H1 (cell line): Measurements from ENCODE around the gene BRD2. TPM values are rescaled to one million over a fixed set of nuclear protein-coding genes. Genes with fewer than 3 reads are reported as not detected.

Source experiments
- EGR1 ChIP-seq: IDR thresholded peaks from 2 replicates; pipeline ENCODE4 v1.6.1; 2011; ENCODE audit warnings: low read depth, low read length, borderline replicate concordance
- FOSL1 ChIP-seq: IDR thresholded peaks from 2 replicates; pipeline ENCODE4 v1.6.1; 2011; ENCODE audit warnings: mild to moderate bottlenecking, low read depth, low read length, moderate library complexity; ENCODE audit not compliant: insufficient read depth
- JUN ChIP-seq: IDR thresholded peaks from 2 replicates; pipeline ENCODE4 v1.6.1; 2011; ENCODE audit warnings: low read depth, mild to moderate bottlenecking, improper control_type of control experiment, low read length
- RAD21 ChIP-seq, 2 experiments: IDR thresholded peaks in 1 of 2; conservative IDR thresholded peaks in 1 of 2; 2 replicates each; pipeline ENCODE4 v1.6.1; 2011; ENCODE audit warnings: low read depth in 2 of 2, low read length in 2 of 2, improper control_type of control experiment in 1 of 2, inconsistent platforms in 1 of 2, mild to moderate bottlenecking in 1 of 2, moderate library complexity in 1 of 2
- polyA plus RNA-seq, 7 experiments: library from polyadenylated mRNA; depleted of rRNA in 3 of 7; stranded (reverse) in 5 of 7; unstranded in 2 of 7; fragments of >200 nt in 5 of 7; fragments of 200-250 nt in 2 of 7; gene quantifications; 1 replicate in 5 of 7; 2 replicates in 1 of 7; 4 replicates in 1 of 7; pipeline versions ENCODE4 v1.2.1 to v1.2.3, GENCODE V29; 2011 to 2013; ENCODE audit warnings: missing spikeins in 2 of 7, mixed read lengths in 2 of 7
- total RNA-seq: library from RNA; stranded (reverse); fragmentation: NEBNext Ultra II Directional; extraction: Animal tissue kit (Norgen Biotek cat#: 25700); gene quantifications from 2 replicates; pipeline ENCODE4 v1.2.1, GENCODE V29; 2021
- TF ChIP-seq, protein P1 (sequence below): IDR thresholded peaks from 2 replicates; pipeline ENCODE4 v1.6.1; 2012; ENCODE audit warnings: inconsistent platforms
- TF ChIP-seq, protein P2 (sequence below): fragments of 300-600 bp; sonication (generic); IDR thresholded peaks from 2 replicates; pipeline ENCODE4 v1.7.1; 2012; ENCODE audit warnings: low read length, moderate library complexity, mild to moderate bottlenecking, inconsistent platforms; ENCODE audit not compliant: insufficient replicate concordance
- TF ChIP-seq, protein P3 (sequence below): IDR thresholded peaks from 2 replicates; pipeline ENCODE4 v1.6.1; 2011; ENCODE audit warnings: low read depth, mild to moderate bottlenecking, low read length; ENCODE audit not compliant: insufficient read depth

Gene BRD2
- total and polyA plus RNA-seq, 2 of the 8 experiments (the other 6 are each of a cell fraction or from before 2014, with no cell fraction given), result 132 to 185 TPM

DNA sequence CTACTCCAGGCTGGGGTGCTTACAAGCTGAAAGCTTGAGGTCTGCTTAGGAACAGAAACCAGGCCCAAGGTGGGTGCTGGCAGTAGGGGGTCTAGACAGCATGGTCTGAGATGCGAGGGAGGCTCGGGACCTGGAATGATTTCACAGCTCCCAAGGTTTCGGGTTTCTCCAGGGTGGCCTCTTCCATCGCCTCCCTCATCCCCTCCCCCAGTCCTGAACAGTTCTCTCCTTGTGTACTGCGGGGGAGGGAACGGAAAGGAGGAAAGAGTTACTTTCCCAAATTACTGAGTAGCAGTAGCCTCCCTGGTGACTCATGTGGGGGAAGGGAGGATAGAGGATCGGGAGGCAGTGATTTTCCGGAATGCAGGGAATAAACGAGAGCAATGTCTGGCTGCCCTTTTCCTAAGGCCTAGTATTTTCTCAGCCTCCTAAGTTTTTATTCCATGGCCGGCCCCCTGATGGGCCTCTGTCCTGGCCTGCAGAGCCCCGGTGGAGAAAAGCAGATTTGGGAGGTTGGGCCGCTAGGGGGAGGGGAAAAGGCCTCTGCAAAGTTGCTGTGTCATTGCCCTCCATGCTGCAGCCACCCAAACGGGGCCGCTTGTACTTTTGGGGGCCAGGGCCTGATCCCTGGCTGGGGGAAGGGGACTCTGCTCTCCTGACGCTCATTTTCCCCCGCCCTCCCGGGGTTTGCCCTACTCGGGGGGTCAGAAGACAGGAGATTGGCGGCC, 1.5 kb downstream of the BRD2 start (continued):
- TF ChIP-seq, protein P1, sequence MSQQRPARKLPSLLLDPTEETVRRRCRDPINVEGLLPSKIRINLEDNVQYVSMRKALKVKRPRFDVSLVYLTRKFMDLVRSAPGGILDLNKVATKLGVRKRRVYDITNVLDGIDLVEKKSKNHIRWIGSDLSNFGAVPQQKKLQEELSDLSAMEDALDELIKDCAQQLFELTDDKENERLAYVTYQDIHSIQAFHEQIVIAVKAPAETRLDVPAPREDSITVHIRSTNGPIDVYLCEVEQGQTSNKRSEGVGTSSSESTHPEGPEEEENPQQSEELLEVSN, result 0 out of 2 replicates have a peak, but pooled peaks have one; percentile 7
- no peak for TF ChIP-seq JUN
- no peak for TF ChIP-seq FOSL1
- TF ChIP-seq, protein P2, sequence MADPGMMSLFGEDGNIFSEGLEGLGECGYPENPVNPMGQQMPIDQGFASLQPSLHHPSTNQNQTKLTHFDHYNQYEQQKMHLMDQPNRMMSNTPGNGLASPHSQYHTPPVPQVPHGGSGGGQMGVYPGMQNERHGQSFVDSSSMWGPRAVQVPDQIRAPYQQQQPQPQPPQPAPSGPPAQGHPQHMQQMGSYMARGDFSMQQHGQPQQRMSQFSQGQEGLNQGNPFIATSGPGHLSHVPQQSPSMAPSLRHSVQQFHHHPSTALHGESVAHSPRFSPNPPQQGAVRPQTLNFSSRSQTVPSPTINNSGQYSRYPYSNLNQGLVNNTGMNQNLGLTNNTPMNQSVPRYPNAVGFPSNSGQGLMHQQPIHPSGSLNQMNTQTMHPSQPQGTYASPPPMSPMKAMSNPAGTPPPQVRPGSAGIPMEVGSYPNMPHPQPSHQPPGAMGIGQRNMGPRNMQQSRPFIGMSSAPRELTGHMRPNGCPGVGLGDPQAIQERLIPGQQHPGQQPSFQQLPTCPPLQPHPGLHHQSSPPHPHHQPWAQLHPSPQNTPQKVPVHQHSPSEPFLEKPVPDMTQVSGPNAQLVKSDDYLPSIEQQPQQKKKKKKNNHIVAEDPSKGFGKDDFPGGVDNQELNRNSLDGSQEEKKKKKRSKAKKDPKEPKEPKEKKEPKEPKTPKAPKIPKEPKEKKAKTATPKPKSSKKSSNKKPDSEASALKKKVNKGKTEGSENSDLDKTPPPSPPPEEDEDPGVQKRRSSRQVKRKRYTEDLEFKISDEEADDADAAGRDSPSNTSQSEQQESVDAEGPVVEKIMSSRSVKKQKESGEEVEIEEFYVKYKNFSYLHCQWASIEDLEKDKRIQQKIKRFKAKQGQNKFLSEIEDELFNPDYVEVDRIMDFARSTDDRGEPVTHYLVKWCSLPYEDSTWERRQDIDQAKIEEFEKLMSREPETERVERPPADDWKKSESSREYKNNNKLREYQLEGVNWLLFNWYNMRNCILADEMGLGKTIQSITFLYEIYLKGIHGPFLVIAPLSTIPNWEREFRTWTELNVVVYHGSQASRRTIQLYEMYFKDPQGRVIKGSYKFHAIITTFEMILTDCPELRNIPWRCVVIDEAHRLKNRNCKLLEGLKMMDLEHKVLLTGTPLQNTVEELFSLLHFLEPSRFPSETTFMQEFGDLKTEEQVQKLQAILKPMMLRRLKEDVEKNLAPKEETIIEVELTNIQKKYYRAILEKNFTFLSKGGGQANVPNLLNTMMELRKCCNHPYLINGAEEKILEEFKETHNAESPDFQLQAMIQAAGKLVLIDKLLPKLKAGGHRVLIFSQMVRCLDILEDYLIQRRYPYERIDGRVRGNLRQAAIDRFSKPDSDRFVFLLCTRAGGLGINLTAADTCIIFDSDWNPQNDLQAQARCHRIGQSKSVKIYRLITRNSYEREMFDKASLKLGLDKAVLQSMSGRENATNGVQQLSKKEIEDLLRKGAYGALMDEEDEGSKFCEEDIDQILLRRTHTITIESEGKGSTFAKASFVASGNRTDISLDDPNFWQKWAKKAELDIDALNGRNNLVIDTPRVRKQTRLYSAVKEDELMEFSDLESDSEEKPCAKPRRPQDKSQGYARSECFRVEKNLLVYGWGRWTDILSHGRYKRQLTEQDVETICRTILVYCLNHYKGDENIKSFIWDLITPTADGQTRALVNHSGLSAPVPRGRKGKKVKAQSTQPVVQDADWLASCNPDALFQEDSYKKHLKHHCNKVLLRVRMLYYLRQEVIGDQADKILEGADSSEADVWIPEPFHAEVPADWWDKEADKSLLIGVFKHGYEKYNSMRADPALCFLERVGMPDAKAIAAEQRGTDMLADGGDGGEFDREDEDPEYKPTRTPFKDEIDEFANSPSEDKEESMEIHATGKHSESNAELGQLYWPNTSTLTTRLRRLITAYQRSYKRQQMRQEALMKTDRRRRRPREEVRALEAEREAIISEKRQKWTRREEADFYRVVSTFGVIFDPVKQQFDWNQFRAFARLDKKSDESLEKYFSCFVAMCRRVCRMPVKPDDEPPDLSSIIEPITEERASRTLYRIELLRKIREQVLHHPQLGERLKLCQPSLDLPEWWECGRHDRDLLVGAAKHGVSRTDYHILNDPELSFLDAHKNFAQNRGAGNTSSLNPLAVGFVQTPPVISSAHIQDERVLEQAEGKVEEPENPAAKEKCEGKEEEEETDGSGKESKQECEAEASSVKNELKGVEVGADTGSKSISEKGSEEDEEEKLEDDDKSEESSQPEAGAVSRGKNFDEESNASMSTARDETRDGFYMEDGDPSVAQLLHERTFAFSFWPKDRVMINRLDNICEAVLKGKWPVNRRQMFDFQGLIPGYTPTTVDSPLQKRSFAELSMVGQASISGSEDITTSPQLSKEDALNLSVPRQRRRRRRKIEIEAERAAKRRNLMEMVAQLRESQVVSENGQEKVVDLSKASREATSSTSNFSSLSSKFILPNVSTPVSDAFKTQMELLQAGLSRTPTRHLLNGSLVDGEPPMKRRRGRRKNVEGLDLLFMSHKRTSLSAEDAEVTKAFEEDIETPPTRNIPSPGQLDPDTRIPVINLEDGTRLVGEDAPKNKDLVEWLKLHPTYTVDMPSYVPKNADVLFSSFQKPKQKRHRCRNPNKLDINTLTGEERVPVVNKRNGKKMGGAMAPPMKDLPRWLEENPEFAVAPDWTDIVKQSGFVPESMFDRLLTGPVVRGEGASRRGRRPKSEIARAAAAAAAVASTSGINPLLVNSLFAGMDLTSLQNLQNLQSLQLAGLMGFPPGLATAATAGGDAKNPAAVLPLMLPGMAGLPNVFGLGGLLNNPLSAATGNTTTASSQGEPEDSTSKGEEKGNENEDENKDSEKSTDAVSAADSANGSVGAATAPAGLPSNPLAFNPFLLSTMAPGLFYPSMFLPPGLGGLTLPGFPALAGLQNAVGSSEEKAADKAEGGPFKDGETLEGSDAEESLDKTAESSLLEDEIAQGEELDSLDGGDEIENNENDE, result peak; percentile 65
- TF ChIP-seq RAD21 (IDR thresholded peaks at IDR 0.05 in 1 of 2, conservative IDR thresholded peaks at IDR 0.05 in 1 of 2; ENCODE audit: low read depth in 2 of 2, low read length in 2 of 2), result no peak
- TF ChIP-seq, protein P3, sequence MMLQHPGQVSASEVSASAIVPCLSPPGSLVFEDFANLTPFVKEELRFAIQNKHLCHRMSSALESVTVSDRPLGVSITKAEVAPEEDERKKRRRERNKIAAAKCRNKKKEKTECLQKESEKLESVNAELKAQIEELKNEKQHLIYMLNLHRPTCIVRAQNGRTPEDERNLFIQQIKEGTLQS, result no peak
- peak; percentile 9; the same call in 1 of the 2 replicates for TF ChIP-seq EGR1
